ENCODE results near the gene GPX4. TPM values are rescaled to one million over a fixed set of nuclear protein-coding genes. Genes with fewer than 3 reads are reported as not detected.
A peak's percentile ranks its signal among the peaks of the same experiment; 100 is the strongest.

The GPX4 gene
- total RNA-seq, 2 experiments from 2014 or later: 148 to 203 TPM

- Histone ChIP-seq H3K9me3 (ENCODE audit: low read length) (no peaks in the 10 kb centered on the region), H3K27ac (ENCODE audit: low read depth, low read length, poor library complexity, severe bottlenecking) (no peak overlapping the region), H3K4me2 (ENCODE audit: low read length) (no peak overlapping the region), H3K36me3 (ENCODE audit: insufficient read depth, low read length) (peaks cover 55% of the 10 kb centered on the region), H4K20me1 (ENCODE audit: insufficient read depth, low read length) (no peaks in the 10 kb centered on the region; the same call in 1 of the 2 replicates), H3K4me1 (ENCODE audit: insufficient read depth, low read length, poor library complexity, severe bottlenecking) (no peaks in the 10 kb centered on the region), H3K4me3 (ENCODE audit: low read depth, low read length, poor library complexity, severe bottlenecking) (no peak overlapping the region), H3K9me2 (ENCODE audit: insufficient read depth, low read length) (no peaks in the 10 kb centered on the region), H3K79me2 (ENCODE audit: insufficient read depth, low read depth, low read length) (no peaks in the 10 kb centered on the region), H2AFZ (ENCODE audit: low read length) (no peak overlapping the region)
- TF ChIP-seq CTCF (conservative IDR thresholded peaks at IDR 0.05; ENCODE audit: low read length) (no peak), EZH2phosphoT487 (IDR thresholded peaks at IDR 0.05; ENCODE audit: borderline replicate concordance, low read depth, low read length) (no peak)
- no peak for DNase-seq (ENCODE audit: low spot score)
- intact Hi-C loops (cut with micrococcal nuclease; ENCODE audit: unreplicated experiment): no loop called here
- no TSS peak for BruUV-seq (replicated peaks)
- POLR2A ChIA-PET: no interaction called here
- CTCF ChIA-PET (ENCODE audit: unreplicated experiment): no interaction called here
These were observed 17.6 kb downstream of the GPX4 start for GRCh38 chr19:1121395-1121794.

- no peaks in the 10 kb centered on the region for H3K4me1 ChIP-seq (ENCODE audit: insufficient read depth, low read length, poor library complexity, severe bottlenecking)
- no peaks in the 10 kb centered on the region; the same call in 1 of the 2 replicates for H4K20me1 ChIP-seq (ENCODE audit: insufficient read depth, low read length)
- intact Hi-C loops (cut with micrococcal nuclease; ENCODE audit: unreplicated experiment): no loop called here
- ChIA-PET POLR2A (no interaction called here), CTCF (ENCODE audit: unreplicated experiment) (interaction anchor here (0.6 kb wide), 1 partner anchor 14 kb away, joined by 6 read pairs; no protein-coding TSS in a partner anchor)
- no peaks in the 10 kb centered on the region for H3K9me3 ChIP-seq (ENCODE audit: low read length)
- no peak overlapping the region for H2AFZ ChIP-seq (ENCODE audit: low read length)
- no peak overlapping the region for H3K4me2 ChIP-seq (ENCODE audit: low read length)
- DNase-seq (ENCODE audit: low spot score): no peak
- peaks cover 55% of the 10 kb centered on the region for H3K36me3 ChIP-seq (ENCODE audit: insufficient read depth, low read length)
- no peaks in the 10 kb centered on the region for H3K79me2 ChIP-seq (ENCODE audit: insufficient read depth, low read depth, low read length)
- H3K4me3 ChIP-seq (ENCODE audit: low read depth, low read length, poor library complexity, severe bottlenecking): no peak overlapping the region
- TF ChIP-seq EZH2phosphoT487 (IDR thresholded peaks at IDR 0.05; ENCODE audit: borderline replicate concordance, low read depth, low read length): no peak
- no peak for TF ChIP-seq CTCF (conservative IDR thresholded peaks at IDR 0.05; ENCODE audit: low read length)
- H3K9me2 ChIP-seq (ENCODE audit: insufficient read depth, low read length): no peaks in the 10 kb centered on the region
- H3K27ac ChIP-seq (ENCODE audit: low read depth, low read length, poor library complexity, severe bottlenecking): no peak overlapping the region
- no TSS peak for BruUV-seq (replicated peaks)
These were observed 18.5 kb downstream of the GPX4 start for GRCh38 chr19:1122021-1122971.

GRCh38 chr19:1122972-1123363 lies 19.2 kb downstream of the GPX4 start:
- Histone ChIP-seq H3K9me3 (ENCODE audit: low read length) (no peaks in the 10 kb centered on the region), H3K27ac (ENCODE audit: low read depth, low read length, poor library complexity, severe bottlenecking) (no peak overlapping the region), H2AFZ (ENCODE audit: low read length) (no peak overlapping the region), H3K4me2 (ENCODE audit: low read length) (no peak overlapping the region), H4K20me1 (ENCODE audit: insufficient read depth, low read length) (no peaks in the 10 kb centered on the region; the same call in 1 of the 2 replicates), H3K4me1 (ENCODE audit: insufficient read depth, low read length, poor library complexity, severe bottlenecking) (no peaks in the 10 kb centered on the region), H3K79me2 (ENCODE audit: insufficient read depth, low read depth, low read length) (no peaks in the 10 kb centered on the region), H3K4me3 (ENCODE audit: low read depth, low read length, poor library complexity, severe bottlenecking) (no peak overlapping the region), H3K9me2 (ENCODE audit: insufficient read depth, low read length) (no peaks in the 10 kb centered on the region), H3K36me3 (ENCODE audit: insufficient read depth, low read length) (peaks cover 61% of the 10 kb centered on the region)
- peak; percentile 71 for DNase-seq (ENCODE audit: low spot score)
- BruUV-seq (replicated peaks): no TSS peak
- intact Hi-C loops (cut with micrococcal nuclease; ENCODE audit: unreplicated experiment): no loop called here
- POLR2A ChIA-PET: no interaction called here
- CTCF ChIA-PET (ENCODE audit: unreplicated experiment): interaction anchor here (0.6 kb wide), 1 partner anchor 13 kb away, joined by 6 read pairs; no protein-coding TSS in a partner anchor
- TF ChIP-seq CTCF (conservative IDR thresholded peaks at IDR 0.05; ENCODE audit: low read length): no peak
- TF ChIP-seq EZH2phosphoT487 (IDR thresholded peaks at IDR 0.05; ENCODE audit: borderline replicate concordance, low read depth, low read length): no peak

All from OCI-LY7 (cell line).